Right atrium auricular region (tissue), 2 donors: ENCODE data around the gene SLC34A3. TPM values are rescaled to one million over a fixed set of nuclear protein-coding genes. Genes with fewer than 3 reads are reported as not detected.
A peak's percentile ranks its signal among the peaks of the same experiment; 100 is the strongest.

ENCODE experiments used
- DNase-seq: peaks from one replicate; pipeline ENCODE4 v3.0.0-alpha.2; 2019; ENCODE audit warnings: low spot score
- H3K27ac ChIP-seq, 2 donors: fragments of 200-600 bp; sonication (generic); 1 replicate in 1 of 2; 2 replicates in 1 of 2; pipeline ENCODE4 v1.5.1; 2016 to 2019
- H3K27me3 ChIP-seq, 2 donors: fragments of 200-600 bp; sonication (generic); one replicate each; pipeline versions ENCODE4 v1.5.1 to v1.6.0; 2017 to 2019
- H3K36me3 ChIP-seq: fragments of 200-600 bp; sonication (generic); one replicate; pipeline ENCODE4 v1.5.1; 2016
- H3K4me1 ChIP-seq, 2 donors: fragments of 200-600 bp; sonication (generic); one replicate each; pipeline versions ENCODE4 v1.5.1 to v1.6.0; 2017 to 2019
- H3K4me3 ChIP-seq, 2 donors: fragments of 200-600 bp; sonication (generic); 1 replicate in 1 of 2; 2 replicates in 1 of 2; pipeline ENCODE4 v1.5.1; 2017 to 2019; ENCODE audit warnings: mild to moderate bottlenecking in 1 of 2, moderate library complexity in 1 of 2
- H3K9me3 ChIP-seq, 2 donors: fragments of 200-600 bp; sonication (generic); one replicate each; pipeline ENCODE4 v1.5.1; 2019
- total RNA-seq, 2 donors: library from RNA; depleted of rRNA; stranded (reverse); fragments of >200 nt; gene quantifications; one replicate each; pipeline ENCODE4 v1.1.0, GENCODE V29; 2016
- TF ChIP-seq, protein P1 (sequence below), 2 donors: fragments of 200-600 bp; sonication (generic); IDR thresholded peaks; one replicate each; pipeline ENCODE4 v1.5.1; 2019; ENCODE audit warnings: antibody characterized with exemption in 2 of 2

SLC34A3 gene
- total RNA-seq, 2 donors from 2014 or later, result not detected

DNA sequence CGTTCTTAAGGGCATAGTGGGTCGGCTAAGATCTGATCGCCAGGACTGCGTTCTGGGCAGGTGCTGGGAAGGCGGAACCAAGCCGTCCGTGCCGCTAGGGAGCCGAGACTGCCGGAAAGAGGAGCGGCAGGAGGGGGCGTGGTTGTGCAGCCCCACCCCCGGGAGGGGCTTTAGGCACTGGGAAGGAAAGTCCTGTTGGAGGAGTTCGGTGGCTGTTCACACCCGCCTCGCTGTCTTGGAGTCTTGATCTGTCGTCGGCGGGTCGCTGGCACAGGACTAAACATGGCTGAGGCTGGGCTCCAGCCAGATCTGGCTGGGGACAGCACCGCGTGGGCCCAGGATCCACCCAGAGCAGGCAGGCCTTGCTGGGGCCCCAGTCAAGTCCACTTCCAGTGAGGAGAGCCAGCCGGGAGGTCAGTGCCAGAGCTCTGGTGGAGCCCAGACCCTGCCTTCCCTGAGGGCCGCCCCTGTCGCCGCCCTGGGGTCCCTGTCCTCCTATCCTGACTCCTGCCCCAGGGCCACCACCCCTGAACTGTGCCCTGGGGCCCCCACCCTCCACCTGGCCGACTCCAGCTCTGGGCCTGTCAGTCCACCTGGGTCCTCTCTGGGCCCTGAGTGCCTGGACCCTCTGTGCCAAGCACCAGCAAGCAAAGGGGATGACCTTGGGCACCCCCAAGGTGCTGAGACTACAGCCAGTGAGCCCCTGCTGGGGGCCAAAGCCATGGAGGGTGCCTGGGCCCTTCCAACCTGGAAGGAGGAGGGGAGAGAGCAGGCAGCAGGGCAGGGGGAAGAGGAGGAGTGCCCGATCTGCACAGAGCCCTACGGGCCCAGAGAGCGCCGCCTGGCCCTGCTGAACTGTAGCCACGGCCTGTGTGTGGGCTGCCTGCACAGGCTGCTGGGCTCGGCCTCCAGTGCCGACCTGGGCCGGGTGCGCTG is 13.2 kb upstream of the SLC34A3 start:
- H3K27ac ChIP-seq, result no peak overlapping the region
- H3K27me3 ChIP-seq, result no peaks in the 10 kb centered on the region
- DNase-seq, result no peak
- H3K9me3 ChIP-seq, result no peaks in the 10 kb centered on the region
- H3K4me3 ChIP-seq, result peak overlapping the region; percentile 14 to 25
- TF ChIP-seq, protein P1, sequence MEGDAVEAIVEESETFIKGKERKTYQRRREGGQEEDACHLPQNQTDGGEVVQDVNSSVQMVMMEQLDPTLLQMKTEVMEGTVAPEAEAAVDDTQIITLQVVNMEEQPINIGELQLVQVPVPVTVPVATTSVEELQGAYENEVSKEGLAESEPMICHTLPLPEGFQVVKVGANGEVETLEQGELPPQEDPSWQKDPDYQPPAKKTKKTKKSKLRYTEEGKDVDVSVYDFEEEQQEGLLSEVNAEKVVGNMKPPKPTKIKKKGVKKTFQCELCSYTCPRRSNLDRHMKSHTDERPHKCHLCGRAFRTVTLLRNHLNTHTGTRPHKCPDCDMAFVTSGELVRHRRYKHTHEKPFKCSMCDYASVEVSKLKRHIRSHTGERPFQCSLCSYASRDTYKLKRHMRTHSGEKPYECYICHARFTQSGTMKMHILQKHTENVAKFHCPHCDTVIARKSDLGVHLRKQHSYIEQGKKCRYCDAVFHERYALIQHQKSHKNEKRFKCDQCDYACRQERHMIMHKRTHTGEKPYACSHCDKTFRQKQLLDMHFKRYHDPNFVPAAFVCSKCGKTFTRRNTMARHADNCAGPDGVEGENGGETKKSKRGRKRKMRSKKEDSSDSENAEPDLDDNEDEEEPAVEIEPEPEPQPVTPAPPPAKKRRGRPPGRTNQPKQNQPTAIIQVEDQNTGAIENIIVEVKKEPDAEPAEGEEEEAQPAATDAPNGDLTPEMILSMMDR (IDR thresholded peaks at IDR 0.05), result no peak
- H3K4me1 ChIP-seq, result peaks cover 0 to 37% of the 10 kb centered on the region in 2 donors
- no peaks in the 10 kb centered on the region for H3K36me3 ChIP-seq

GRCh38 chr9:137218212-137218753 is 12.4 kb upstream of the SLC34A3 start:
- TF ChIP-seq, protein P1 (IDR thresholded peaks at IDR 0.05), result no peak
- no peaks in the 10 kb centered on the region for H3K9me3 ChIP-seq
- no peak for DNase-seq
- H3K36me3 ChIP-seq, result no peaks in the 10 kb centered on the region
- H3K4me1 ChIP-seq, result peaks cover 0 to 44% of the 10 kb centered on the region in 2 donors
- no peak overlapping the region for H3K4me3 ChIP-seq
- H3K27me3 ChIP-seq, result no peaks in the 10 kb centered on the region
- H3K27ac ChIP-seq, result peak overlapping the region in 1 of 2 donors; percentile 42

- TF ChIP-seq, protein P1 (IDR thresholded peaks at IDR 0.05), result no peak
- Histone ChIP-seq H3K27ac (peak overlapping the region in 1 of 2 donors; percentile 42), H3K4me1 (peaks cover 0 to 45% of the 10 kb centered on the region in 2 donors), H3K9me3 (no peaks in the 10 kb centered on the region), H3K27me3 (no peaks in the 10 kb centered on the region), H3K4me3 (no peak overlapping the region), H3K36me3 (no peaks in the 10 kb centered on the region)
- DNase-seq, result no peak
These were observed 11.9 kb upstream of the SLC34A3 start for GRCh38 chr9:137218754-137219271.

DNA sequence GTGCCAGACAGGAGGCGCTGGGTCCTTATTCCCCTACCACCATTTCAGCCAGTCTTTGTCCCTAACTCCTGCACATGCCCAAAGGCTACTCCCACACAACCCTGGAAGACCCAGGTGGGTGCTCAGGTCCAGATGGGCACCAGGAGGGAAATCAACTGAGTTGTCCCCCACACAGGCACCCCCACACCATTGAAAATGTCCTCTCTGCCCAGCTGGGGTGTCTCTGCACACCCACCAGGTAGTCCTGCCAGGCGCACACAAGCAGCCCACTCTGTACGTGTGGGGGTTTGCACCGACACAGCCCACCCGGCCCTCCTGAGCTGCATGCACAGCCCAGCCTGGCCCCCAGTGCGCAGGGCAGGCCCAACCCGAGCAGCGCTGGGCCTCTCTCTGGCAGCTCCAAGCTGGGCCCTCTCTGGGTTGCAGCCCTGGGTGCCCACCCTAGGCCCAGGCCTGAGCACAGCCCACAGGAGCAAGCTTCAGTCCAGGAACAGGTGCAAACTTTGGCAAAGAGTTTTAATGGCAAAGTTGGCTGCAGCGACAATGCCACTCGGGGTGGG is 10.9 kb upstream of the SLC34A3 start:
- Histone ChIP-seq H3K36me3 (no peaks in the 10 kb centered on the region), H3K27ac (no peak overlapping the region), H3K27me3 (no peaks in the 10 kb centered on the region), H3K4me1 (peaks cover 0 to 50% of the 10 kb centered on the region in 2 donors), H3K9me3 (no peaks in the 10 kb centered on the region), H3K4me3 (no peak overlapping the region)
- TF ChIP-seq, protein P1 (IDR thresholded peaks at IDR 0.05), result no peak
- DNase-seq, result no peak

DNA sequence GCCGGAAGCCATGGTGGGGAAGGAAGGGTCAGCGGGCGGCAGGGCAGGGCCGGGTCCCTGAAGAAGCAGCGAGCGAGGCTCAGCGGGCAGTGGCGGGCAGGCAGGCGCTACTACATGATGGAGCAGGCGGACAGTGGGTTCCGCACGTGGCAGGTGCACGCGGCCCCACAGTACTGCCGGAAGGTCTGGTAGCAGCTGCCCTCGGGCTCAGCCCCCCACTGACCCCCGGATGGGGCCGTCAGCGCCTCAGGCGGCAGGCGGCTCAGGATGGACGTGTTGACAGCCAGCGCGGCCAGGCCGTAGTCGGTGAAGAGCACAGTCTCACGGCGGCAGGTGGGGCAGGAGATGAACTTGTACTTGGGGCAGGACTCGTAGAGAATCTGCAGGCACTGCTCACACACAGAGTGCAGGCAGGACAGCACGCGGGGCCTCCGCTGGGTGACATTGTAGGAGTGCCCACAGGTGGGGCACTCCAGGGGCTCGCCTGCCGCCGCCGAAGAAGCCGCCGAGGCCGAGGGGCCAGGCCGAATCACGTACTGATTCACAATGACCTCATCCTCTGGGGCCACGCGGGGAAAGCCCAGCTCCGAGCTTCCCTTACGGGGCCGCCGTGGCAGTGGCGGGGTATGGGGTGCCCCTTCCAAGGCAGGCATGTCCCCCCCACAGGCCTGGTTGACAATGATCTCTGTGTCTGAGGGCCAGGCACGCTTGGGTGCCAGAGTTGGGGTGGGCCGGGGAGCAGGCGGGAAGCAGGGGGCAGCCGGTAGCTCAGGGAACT is 10.2 kb upstream of the SLC34A3 start:
- no peak overlapping the region for H3K27ac ChIP-seq

More for the DNA sequence above, 10.2 kb upstream of the SLC34A3 start:
- H3K36me3 ChIP-seq, result no peaks in the 10 kb centered on the region
- peaks cover 0 to 50% of the 10 kb centered on the region in 2 donors for H3K4me1 ChIP-seq
- no peaks in the 10 kb centered on the region for H3K9me3 ChIP-seq
- DNase-seq, result no peak
- H3K4me3 ChIP-seq, result no peak overlapping the region
- H3K27me3 ChIP-seq, result no peaks in the 10 kb centered on the region
- TF ChIP-seq, protein P1 (IDR thresholded peaks at IDR 0.05), result no peak
